Prostate gland (tissue), 2 donors: ENCODE results near the gene RABIF.

Source experiments
- CTCF ChIP-seq, 4 experiments: fragments of 200-600 bp in 2 of 4; fragments of 450-650 bp in 2 of 4; sonication (generic) in 2 of 4; IDR thresholded peaks; 1 replicate in 3 of 4; 2 replicates in 1 of 4; pipeline ENCODE4 v1.5.1; 2016 to 2019; ENCODE audit warnings: antibody characterized with exemption in 4 of 4, mild to moderate bottlenecking in 2 of 4, moderate library complexity in 2 of 4
- POLR2AphosphoS5 ChIP-seq: sonication (generic); formaldehyde crosslinking; IDR thresholded peaks from one replicate; pipeline ENCODE4 v1.6.1; 2017; ENCODE audit warnings: antibody characterized with exemption

DNA sequence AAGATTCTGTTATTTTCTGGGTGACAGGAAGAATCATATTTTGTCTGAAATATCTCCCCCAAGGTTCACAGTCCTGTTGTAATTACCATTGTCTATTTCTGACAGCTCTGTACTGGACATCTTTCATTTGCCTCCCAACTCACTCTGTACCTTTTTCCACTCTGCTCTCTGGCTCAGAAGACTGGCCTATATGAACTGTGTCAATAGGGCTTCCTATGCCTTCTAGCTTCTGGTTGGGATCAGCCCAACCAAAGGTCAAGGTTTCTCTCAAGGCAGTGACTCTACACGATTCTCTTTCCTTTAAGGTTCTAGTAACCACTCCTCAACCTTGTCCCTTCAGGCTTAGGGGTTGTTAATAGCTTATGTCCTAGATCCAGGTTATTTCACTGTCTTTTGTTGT lies 20.5 kb upstream of the RABIF start:
- TF ChIP-seq CTCF (IDR thresholded peaks at IDR 0.05) (no peak), POLR2AphosphoS5 (no peak)
